ENCODE results near the gene ECHDC3. TPM values are rescaled to one million over a fixed set of nuclear protein-coding genes. Genes with fewer than 3 reads are reported as not detected.

Gene ECHDC3
- total and polyA plus RNA-seq, 2 of the 4 experiments (the other 2 are of a cell fraction), result 4.3 to 5.0 TPM

- no peak overlapping the region for H3K56ac ChIP-seq (ENCODE audit: extremely low read depth, insufficient read depth, low read length)
- peak overlapping the region; percentile 83 for H3K4me2 ChIP-seq (ENCODE audit: low read depth, low read length)
- H3K9me1 ChIP-seq (ENCODE audit: insufficient read depth, low read length), result no peaks in the 10 kb centered on the region
- H4K5ac ChIP-seq (ENCODE audit: low read depth, low read length), result no peak overlapping the region
- no peak overlapping the region for H2AK5ac ChIP-seq (ENCODE audit: low read depth, low read length)
- H2BK20ac ChIP-seq (ENCODE audit: low read depth, low read length), result no peak overlapping the region
- peak overlapping the region; percentile 80 for H2AFZ ChIP-seq (replicated peaks; ENCODE audit: low read length, poor library complexity)
- H4K20me1 ChIP-seq (ENCODE audit: insufficient read depth, low read length), result no peaks in the 10 kb centered on the region
- no peaks in the 10 kb centered on the region for H3K4me1 ChIP-seq (ENCODE audit: control insufficient read depth, insufficient read depth, low read length)
- no peak overlapping the region for H2BK5ac ChIP-seq (ENCODE audit: low read depth, low read length, poor library complexity, severe bottlenecking)
- peak overlapping the region; percentile 52 for H2AK9ac ChIP-seq (replicated peaks; ENCODE audit: low read depth, low read length, poor library complexity)
- H3K9me3 ChIP-seq (ENCODE audit: control insufficient read depth, insufficient read depth, low read length), result 0 out of 2 replicates have a peak, but pooled peaks cover 2% of the 10 kb centered on the region
- ATAC-seq (ENCODE audit: low read depth) (no peak), DNase-seq (no peak)
- in situ Hi-C loops (cut with MboI; ENCODE audit: low sequenced_read_pairs), result no loop called here
- H3K9ac ChIP-seq (ENCODE audit: low read depth, low read length), result no peak overlapping the region
- no peak overlapping the region for H3K27ac ChIP-seq (ENCODE audit: insufficient read depth, low read length)
- 0 out of 4 replicates have a peak, but pooled peaks cover 0 to 4% of the 10 kb centered on the region in 2 experiments for H3K79me1 ChIP-seq (ENCODE audit: low read depth in 1 of 2, low read length in 2 of 2)
- H3K4me3 ChIP-seq (ENCODE audit: insufficient read depth, low read depth, low read length), result peak overlapping the region; percentile 55
- no peak overlapping the region; a peak in 1 of 4 replicates for H4K8ac ChIP-seq (ENCODE audit: low read depth in 2 of 2, low read length in 2 of 2)
- no peak overlapping the region for H4K91ac ChIP-seq (ENCODE audit: insufficient read depth, low read depth, low read length)
- no peak overlapping the region for H2BK15ac ChIP-seq (ENCODE audit: low read depth, low read length)
- POLR2A ChIA-PET (ENCODE audit: unreplicated experiment), result no interaction called here
- no peaks in the 10 kb centered on the region for H3K36me3 ChIP-seq (ENCODE audit: control insufficient read depth, insufficient read depth, low read length)
- H3K4ac ChIP-seq (ENCODE audit: low read depth, low read length), result no peak overlapping the region
- CTCF ChIA-PET, result interaction anchor here (1.2 kb wide), 1 partner anchor 16 kb away, joined by 5 read pairs; no protein-coding TSS in a partner anchor
- H3K23ac ChIP-seq (ENCODE audit: low read depth, low read length), result no peak overlapping the region
- H2BK120ac ChIP-seq (ENCODE audit: low read depth, low read length), result no peak overlapping the region
- dilution Hi-C loops (cut with HindIII; ENCODE audit: low sequenced_read_pairs, unreplicated experiment), result no loop called here
- no peak overlapping the region for H3K14ac ChIP-seq (replicated peaks; ENCODE audit: low read depth, low read length)
- intact Hi-C loops (cut with micrococcal nuclease), result no loop called here
- H3K27me3 ChIP-seq (ENCODE audit: control insufficient read depth, insufficient read depth, low read length), result peaks cover 1% of the 10 kb centered on the region; the same call in 1 of the 2 replicates
- BruUV-seq (replicated peaks), result no TSS peak
- no peak overlapping the region for H3K18ac ChIP-seq (ENCODE audit: low read depth, low read length)
- TF ChIP-seq POLR2A (IDR thresholded peaks at IDR 0.05; ENCODE audit: low read depth, low read length), result no peak
- TF ChIP-seq CEBPB (IDR thresholded peaks at IDR 0.05; ENCODE audit: low read depth, low read length), result no peak
- no peak for TF ChIP-seq MAFK (IDR thresholded peaks at IDR 0.05; ENCODE audit: low read depth, low read length)
- TF ChIP-seq NFE2L2 (IDR thresholded peaks at IDR 0.05; ENCODE audit: low read depth, low read length), result no peak
- no peak for TF ChIP-seq CHD1 (IDR thresholded peaks at IDR 0.05; ENCODE audit: low read depth, low read length)
- no peak for TF ChIP-seq BHLHE40 (IDR thresholded peaks at IDR 0.05; ENCODE audit: low read depth, low read length)
- TF ChIP-seq USF2 (IDR thresholded peaks at IDR 0.05; ENCODE audit: low read depth, low read length), result no peak
- WGBS, 2 experiments (ENCODE audit: extremely low coverage in 2 of 2, insufficient read length in 1 of 2), result 66% methylated on average over 15 of the region's 16 CpGs; no CpG with 5 or more reads in 1 of the 2 experiments
Observed at GRCh38 chr10:11741608-11742007, 574 bp upstream of the ECHDC3 start.

All from IMR-90 (cell line).